ENCODE data around the gene HNRNPL.
A peak's percentile ranks its signal among the peaks of the same experiment; 100 is the strongest.
"Not testable (repeated sequence)": the region's sequence is repeated elsewhere in the genome, so short reads cannot be mapped to it uniquely, and the experiment has no call there.

Gene HNRNPL

GRCh38 chr19:38883286-38883685 lies 33.5 kb upstream of the HNRNPL start:
- no peak for FAIRE-seq
- TF ChIP-seq PAX5 (IDR thresholded peaks at IDR 0.05; ENCODE audit: insufficient read depth, low read length, severe bottlenecking) (no peak), TAF1 (IDR thresholded peaks at IDR 0.05; ENCODE audit: low read depth, low read length) (no peak)
- DNase-seq (ENCODE audit: insufficient read length, low spot score): no peak

- FAIRE-seq (no peak), DNase-seq (ENCODE audit: insufficient read length, low spot score) (no peak)
- TF ChIP-seq TAF1 (IDR thresholded peaks at IDR 0.05; ENCODE audit: low read depth, low read length): no peak
- no peak for TF ChIP-seq SPI1 (IDR thresholded peaks at IDR 0.05; ENCODE audit: low read depth, low read length)
- TF ChIP-seq PAX5 (IDR thresholded peaks at IDR 0.05; ENCODE audit: insufficient read depth, low read length, severe bottlenecking): no peak
- TF ChIP-seq POLR2A (IDR thresholded peaks at IDR 0.05; ENCODE audit: low read depth, low read length): no peak
- TF ChIP-seq POU2F2 (IDR thresholded peaks at IDR 0.05; ENCODE audit: low read depth, low read length): no peak
- TF ChIP-seq POLR2AphosphoS5 (IDR thresholded peaks at IDR 0.05; ENCODE audit: low read depth, low read length): no peak
Measured at GRCh38 chr19:38880882-38881609, 31.3 kb upstream of the HNRNPL start.

- TF ChIP-seq TAF1 (IDR thresholded peaks at IDR 0.05; ENCODE audit: low read depth, low read length): no peak
- DNase-seq (ENCODE audit: insufficient read length, low spot score) (no peak), FAIRE-seq (no peak)
Measured at GRCh38 chr19:38880076-38880881, 30.5 kb upstream of the HNRNPL start.

GRCh38 chr19:38879400-38879751 lies 29.6 kb upstream of the HNRNPL start:
- FAIRE-seq (no peak), DNase-seq (ENCODE audit: insufficient read length, low spot score) (no peak)
- no peak for TF ChIP-seq TAF1 (IDR thresholded peaks at IDR 0.05; ENCODE audit: low read depth, low read length)
- TF ChIP-seq POU2F2 (IDR thresholded peaks at IDR 0.05; ENCODE audit: low read depth, low read length): no peak
- TF ChIP-seq PAX5 (IDR thresholded peaks at IDR 0.05; ENCODE audit: insufficient read depth, low read length, severe bottlenecking): no peak
- TF ChIP-seq POLR2A (IDR thresholded peaks at IDR 0.05; ENCODE audit: low read depth, low read length): no peak

- no peak for TF ChIP-seq POLR2AphosphoS5 (IDR thresholded peaks at IDR 0.05; ENCODE audit: low read depth, low read length)
- TF ChIP-seq SPI1 (IDR thresholded peaks at IDR 0.05; ENCODE audit: low read depth, low read length): no peak
- no peak for TF ChIP-seq POLR2A (IDR thresholded peaks at IDR 0.05; ENCODE audit: low read depth, low read length)
- TF ChIP-seq PAX5 (IDR thresholded peaks at IDR 0.05; ENCODE audit: insufficient read depth, low read length, severe bottlenecking): no peak
- TF ChIP-seq POU2F2 (IDR thresholded peaks at IDR 0.05; ENCODE audit: low read depth, low read length): no peak
- no peak for TF ChIP-seq TAF1 (IDR thresholded peaks at IDR 0.05; ENCODE audit: low read depth, low read length)
- FAIRE-seq (no peak), DNase-seq (ENCODE audit: insufficient read length, low spot score) (no peak)
Measured at GRCh38 chr19:38878575-38879399, 29.0 kb upstream of the HNRNPL start.

GRCh38 chr19:38877781-38878574 lies 28.2 kb upstream of the HNRNPL start, which contains the start of gene RINL:
Gene RINL, minus strand, starts transcription at chr19:38878275. Its CDS starts 1,533 bp downstream, at chr19:38876742.
- FAIRE-seq (peak; percentile 97), DNase-seq (ENCODE audit: insufficient read length, low spot score) (peak; percentile 84)
- peak; percentile 35; the same call in 1 of the 2 replicates for TF ChIP-seq TAF1 (IDR thresholded peaks at IDR 0.05; ENCODE audit: low read depth, low read length)
- TF ChIP-seq SPI1 (IDR thresholded peaks at IDR 0.05; ENCODE audit: low read depth, low read length): peak; percentile 76
- peak; percentile 76 for TF ChIP-seq POLR2A (IDR thresholded peaks at IDR 0.05; ENCODE audit: low read depth, low read length)
- peak; percentile 72; the same call in 1 of the 2 replicates for TF ChIP-seq POLR2AphosphoS5 (IDR thresholded peaks at IDR 0.05; ENCODE audit: low read depth, low read length)
- no peak for TF ChIP-seq PAX5 (IDR thresholded peaks at IDR 0.05; ENCODE audit: insufficient read depth, low read length, severe bottlenecking)
- peak; percentile 29; the same call in 1 of the 2 replicates for TF ChIP-seq POU2F2 (IDR thresholded peaks at IDR 0.05; ENCODE audit: low read depth, low read length)

- TF ChIP-seq POLR2A (IDR thresholded peaks at IDR 0.05; ENCODE audit: low read depth, low read length) (no peak), POU2F2 (IDR thresholded peaks at IDR 0.05; ENCODE audit: low read depth, low read length) (no peak), TAF1 (IDR thresholded peaks at IDR 0.05; ENCODE audit: low read depth, low read length) (no peak), SPI1 (IDR thresholded peaks at IDR 0.05; ENCODE audit: low read depth, low read length) (no peak), PAX5 (IDR thresholded peaks at IDR 0.05; ENCODE audit: insufficient read depth, low read length, severe bottlenecking) (no peak), POLR2AphosphoS5 (IDR thresholded peaks at IDR 0.05; ENCODE audit: low read depth, low read length) (no peak)
- FAIRE-seq (no peak), DNase-seq (ENCODE audit: insufficient read length, low spot score) (no peak)
Measured at GRCh38 chr19:38875656-38876395, 26.0 kb upstream of the HNRNPL start.

DNA sequence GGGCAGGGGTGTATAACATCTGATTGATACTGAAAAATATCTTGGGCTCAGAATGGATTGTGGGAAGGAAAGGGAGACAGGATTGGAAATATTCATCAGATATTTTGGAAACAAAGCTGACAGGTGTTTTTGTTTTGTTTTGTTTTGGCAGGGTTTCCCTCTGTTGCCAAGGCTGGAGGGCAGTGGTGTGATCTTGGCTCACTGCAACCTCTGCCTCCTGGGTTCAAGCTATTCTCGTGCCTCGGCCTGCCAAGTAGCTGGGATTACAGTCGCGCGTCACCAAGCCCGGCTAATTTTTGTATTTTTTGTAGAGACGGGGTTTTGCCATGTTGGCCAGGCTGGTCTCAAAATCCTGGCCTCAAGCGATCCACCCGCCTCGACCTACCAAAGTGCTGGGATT lies 23.6 kb upstream of the HNRNPL start:
- DNase-seq (ENCODE audit: insufficient read length, low spot score); FAIRE-seq: not testable (repeated sequence)

GRCh38 chr19:38870612-38871011 lies 20.8 kb upstream of the HNRNPL start:
- FAIRE-seq (no peak), DNase-seq (ENCODE audit: insufficient read length, low spot score) (no peak)
- TF ChIP-seq POU2F2 (IDR thresholded peaks at IDR 0.05; ENCODE audit: low read depth, low read length) (no peak), TAF1 (IDR thresholded peaks at IDR 0.05; ENCODE audit: low read depth, low read length) (no peak), POLR2A (IDR thresholded peaks at IDR 0.05; ENCODE audit: low read depth, low read length) (no peak), POLR2AphosphoS5 (IDR thresholded peaks at IDR 0.05; ENCODE audit: low read depth, low read length) (no peak), SPI1 (IDR thresholded peaks at IDR 0.05; ENCODE audit: low read depth, low read length) (no peak)

Measured in GM12891 (cell line).